ENCODE measurements around the gene ATP8B1.

ATP8B1 gene

GRCh38 chr18:57697426-57697825, 105.7 kb downstream of the ATP8B1 start:
- DNase-seq (ENCODE audit: low read depth): no peak
- no peak overlapping the region for H3K4me3 ChIP-seq (ENCODE audit: low read depth, low read length)
- TF ChIP-seq MAX (IDR thresholded peaks at IDR 0.05; ENCODE audit: low read depth, low read length): no peak
- no peak for TF ChIP-seq CTCF (IDR thresholded peaks at IDR 0.05; ENCODE audit: low read depth, low read length)
- no peak for TF ChIP-seq POLR2A (IDR thresholded peaks at IDR 0.05; ENCODE audit: extremely low read depth, insufficient read length)
- no peak for TF ChIP-seq MYC (IDR thresholded peaks at IDR 0.05; ENCODE audit: low read depth, low read length)

GRCh38 chr18:57696271-57696670, 106.8 kb downstream of the ATP8B1 start:
- no peak for TF ChIP-seq MAX (IDR thresholded peaks at IDR 0.05; ENCODE audit: low read depth, low read length)
- TF ChIP-seq CTCF (IDR thresholded peaks at IDR 0.05; ENCODE audit: low read depth, low read length): no peak
- no peak for TF ChIP-seq MYC (IDR thresholded peaks at IDR 0.05; ENCODE audit: low read depth, low read length)
- no peak for TF ChIP-seq POLR2A (IDR thresholded peaks at IDR 0.05; ENCODE audit: extremely low read depth, insufficient read length)
- no peak for DNase-seq (ENCODE audit: low read depth)
- no peak overlapping the region for H3K4me3 ChIP-seq (ENCODE audit: low read depth, low read length)

GRCh38 chr18:57691363-57691762, 111.8 kb downstream of the ATP8B1 start:
- no peak overlapping the region for H3K4me3 ChIP-seq (ENCODE audit: low read depth, low read length)
- no peak for DNase-seq (ENCODE audit: low read depth)
- no peak for TF ChIP-seq MYC (IDR thresholded peaks at IDR 0.05; ENCODE audit: low read depth, low read length)
- no peak for TF ChIP-seq MAX (IDR thresholded peaks at IDR 0.05; ENCODE audit: low read depth, low read length)
- no peak for TF ChIP-seq POLR2A (IDR thresholded peaks at IDR 0.05; ENCODE audit: extremely low read depth, insufficient read length)

- TF ChIP-seq MAX (IDR thresholded peaks at IDR 0.05; ENCODE audit: low read depth, low read length): no peak
- DNase-seq (ENCODE audit: low read depth): no peak
Observed at GRCh38 chr18:57687970-57688369, 115.1 kb downstream of the ATP8B1 start.

GRCh38 chr18:57683470-57683869, 119.6 kb downstream of the ATP8B1 start:
- H3K4me3 ChIP-seq (ENCODE audit: low read depth, low read length): no peak overlapping the region
- no peak for TF ChIP-seq POLR2A (IDR thresholded peaks at IDR 0.05; ENCODE audit: extremely low read depth, insufficient read length)
- TF ChIP-seq CTCF (IDR thresholded peaks at IDR 0.05; ENCODE audit: low read depth, low read length): no peak
- no peak for TF ChIP-seq MAX (IDR thresholded peaks at IDR 0.05; ENCODE audit: low read depth, low read length)
- TF ChIP-seq MYC (IDR thresholded peaks at IDR 0.05; ENCODE audit: low read depth, low read length): no peak
- DNase-seq (ENCODE audit: low read depth): no peak

More at GRCh38 chr18:57687970-57688369, 115.1 kb downstream of the ATP8B1 start:
- H3K4me3 ChIP-seq (ENCODE audit: low read depth, low read length): no peak overlapping the region

GRCh38 chr18:57677262-57678211, 125.6 kb downstream of the ATP8B1 start:
- DNase-seq (ENCODE audit: low read depth): no peak
- H3K4me3 ChIP-seq (ENCODE audit: low read depth, low read length): no peak overlapping the region
- TF ChIP-seq CTCF (IDR thresholded peaks at IDR 0.05; ENCODE audit: low read depth, low read length): no peak
- TF ChIP-seq MYC (IDR thresholded peaks at IDR 0.05; ENCODE audit: low read depth, low read length): no peak
- TF ChIP-seq MAX (IDR thresholded peaks at IDR 0.05; ENCODE audit: low read depth, low read length): no peak
- TF ChIP-seq POLR2A (IDR thresholded peaks at IDR 0.05; ENCODE audit: extremely low read depth, insufficient read length): no peak

Data from NB4 (cell line).